ENCODE data around the gene SPATA12.

SPATA12 gene

GRCh38 chr3:57038466-57039164 is 21.8 kb upstream of the SPATA12 start:
- Mint-ChIP-seq H3K4me1 (peaks cover 6% of the 10 kb centered on the region), H3K27ac (no peak overlapping the region), H3K4me3 (no peak overlapping the region), H3K36me3 (no peaks in the 10 kb centered on the region), H3K9me3 (no peaks in the 10 kb centered on the region)
- DNase-seq (ENCODE audit: low spot score in 2 of 2) (no peak), ATAC-seq (peak; percentile 84)

GRCh38 chr3:57041674-57042073 is 18.8 kb upstream of the SPATA12 start:
- no peak overlapping the region for H3K27ac Mint-ChIP-seq
- H3K4me3 Mint-ChIP-seq = no peak overlapping the region
- peaks cover 6% of the 10 kb centered on the region for H3K4me1 Mint-ChIP-seq
- H3K9me3 Mint-ChIP-seq = no peaks in the 10 kb centered on the region
- no peaks in the 10 kb centered on the region for H3K36me3 Mint-ChIP-seq
- DNase-seq (ENCODE audit: low spot score in 2 of 2) (no peak), ATAC-seq (no peak)

DNA sequence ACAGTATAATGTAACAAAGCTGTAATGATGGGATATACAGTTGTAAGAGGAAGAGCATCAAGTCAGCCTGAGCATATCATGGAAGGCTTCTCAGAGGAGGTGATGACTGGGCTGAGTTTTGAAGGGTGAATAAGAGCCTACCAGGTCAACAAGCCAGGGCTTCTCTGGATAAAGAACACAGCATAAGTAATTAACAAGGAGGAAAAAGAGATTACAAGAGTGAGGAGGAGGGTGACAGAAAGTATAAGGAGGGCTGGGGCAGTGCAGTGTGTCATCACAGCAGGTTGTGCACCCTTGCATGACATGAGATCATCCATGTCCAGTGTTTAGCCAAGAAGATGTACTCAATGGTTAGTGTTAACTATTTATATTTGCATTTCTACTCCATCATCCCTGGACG is 16.9 kb upstream of the SPATA12 start:
- Mint-ChIP-seq H3K4me3 (no peak overlapping the region), H3K9me3 (no peaks in the 10 kb centered on the region), H3K4me1 (peaks cover 14% of the 10 kb centered on the region), H3K36me3 (no peaks in the 10 kb centered on the region), H3K27ac (no peak overlapping the region)
- no peak for ATAC-seq
- DNase-seq (ENCODE audit: low spot score in 2 of 2) = no peak

DNA sequence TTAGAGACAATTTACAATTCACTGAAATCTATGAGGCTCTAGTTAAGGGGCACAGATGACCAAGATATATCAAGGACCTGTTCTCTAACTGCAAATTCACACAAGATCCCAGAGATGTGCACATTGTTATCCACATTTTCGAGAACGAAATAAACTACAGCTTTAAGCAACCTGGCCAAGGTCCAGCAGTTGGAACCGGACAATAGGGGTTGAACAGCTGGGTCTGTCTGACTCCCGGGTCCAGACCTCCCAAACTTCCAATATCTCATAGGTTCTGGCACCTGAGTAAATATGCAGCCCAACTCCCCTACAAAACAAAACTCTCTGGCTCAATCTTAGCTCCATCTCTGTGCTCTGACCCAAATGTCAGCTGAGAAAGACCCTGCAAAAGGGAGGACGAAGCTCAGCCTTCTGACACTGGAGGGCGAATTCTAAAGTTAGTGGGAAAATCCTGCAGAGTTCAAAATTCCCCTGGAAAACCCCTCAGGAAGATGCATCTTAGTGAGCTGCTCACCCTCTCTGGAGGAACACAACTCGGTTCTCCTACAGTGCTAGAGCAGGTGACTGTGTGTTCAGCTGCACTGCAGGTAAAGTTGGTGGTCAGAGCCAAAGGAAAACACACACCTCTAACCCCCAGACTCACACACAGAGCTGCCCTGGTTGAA is 14.2 kb upstream of the SPATA12 start:
- Mint-ChIP-seq H3K27ac (no peak overlapping the region), H3K36me3 (no peaks in the 10 kb centered on the region), H3K4me1 (peaks cover 7% of the 10 kb centered on the region), H3K4me3 (no peak overlapping the region), H3K9me3 (no peaks in the 10 kb centered on the region)
- ATAC-seq = no peak
- DNase-seq (ENCODE audit: low spot score in 2 of 2) = no peak

DNA sequence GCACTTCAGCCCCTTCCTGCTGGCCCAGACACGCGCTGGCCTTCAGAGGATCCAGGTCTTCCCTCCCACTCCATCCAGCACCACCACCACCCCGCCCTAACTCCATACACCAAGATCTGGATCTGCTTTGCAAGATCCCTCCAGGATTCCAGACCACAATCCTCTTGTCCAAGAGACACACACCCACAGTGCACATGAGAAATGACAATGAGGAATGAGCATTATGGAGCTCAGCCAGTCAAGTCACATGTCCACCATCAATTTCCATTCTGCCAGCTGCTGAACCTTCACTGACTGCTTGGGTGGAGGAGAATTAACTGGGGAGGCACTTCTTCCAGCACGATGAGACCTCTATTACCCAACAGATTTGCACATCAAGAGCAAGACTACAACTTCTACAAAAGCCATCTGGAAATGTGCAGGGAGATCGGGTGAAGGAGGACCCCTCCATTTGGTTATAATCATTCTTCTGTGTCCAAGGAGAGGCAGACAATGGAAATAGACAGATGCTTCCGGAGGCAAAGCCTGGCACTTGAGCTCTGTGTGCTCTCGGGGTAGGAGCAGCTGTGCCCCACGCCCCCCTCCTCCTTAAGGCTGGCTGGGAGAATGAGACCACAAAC is 12.3 kb upstream of the SPATA12 start:
- ATAC-seq (no peak), DNase-seq (ENCODE audit: low spot score in 2 of 2) (no peak)
- no peaks in the 10 kb centered on the region for H3K9me3 Mint-ChIP-seq
- H3K27ac Mint-ChIP-seq = no peak overlapping the region
- H3K4me3 Mint-ChIP-seq = no peak overlapping the region
- no peaks in the 10 kb centered on the region for H3K36me3 Mint-ChIP-seq
- peaks cover 7% of the 10 kb centered on the region for H3K4me1 Mint-ChIP-seq

DNA sequence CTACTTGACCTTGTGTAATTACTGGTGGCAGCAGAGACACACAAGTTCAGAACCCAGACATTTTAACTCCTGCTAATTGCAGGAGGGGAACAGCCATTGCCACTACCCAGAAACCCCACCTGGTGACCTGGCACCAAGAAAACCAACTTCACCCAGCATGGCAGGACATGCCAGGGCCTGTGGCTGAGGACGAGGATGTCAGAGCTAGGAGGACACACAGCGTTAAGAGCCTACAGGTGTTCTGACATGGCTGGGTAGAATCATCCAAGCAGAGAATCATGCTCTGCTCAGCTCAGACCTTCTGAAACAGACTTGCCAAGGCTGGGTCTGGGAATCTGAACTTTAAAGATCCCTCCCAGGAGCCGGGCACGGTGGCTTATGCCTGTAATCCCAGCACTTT is 11.7 kb upstream of the SPATA12 start:
- DNase-seq (ENCODE audit: low spot score in 2 of 2) = no peak
- Mint-ChIP-seq H3K4me1 (peaks cover 7% of the 10 kb centered on the region), H3K9me3 (no peaks in the 10 kb centered on the region), H3K36me3 (no peaks in the 10 kb centered on the region), H3K4me3 (no peak overlapping the region), H3K27ac (no peak overlapping the region)
- no peak for ATAC-seq

- Mint-ChIP-seq H3K4me1 (peaks cover 4% of the 10 kb centered on the region), H3K27ac (no peak overlapping the region), H3K4me3 (no peak overlapping the region), H3K9me3 (no peaks in the 10 kb centered on the region), H3K36me3 (no peaks in the 10 kb centered on the region)
- ATAC-seq (no peak), DNase-seq (ENCODE audit: low spot score in 2 of 2) (no peak)
These were observed 7.8 kb upstream of the SPATA12 start for GRCh38 chr3:57052662-57053061.

DNA sequence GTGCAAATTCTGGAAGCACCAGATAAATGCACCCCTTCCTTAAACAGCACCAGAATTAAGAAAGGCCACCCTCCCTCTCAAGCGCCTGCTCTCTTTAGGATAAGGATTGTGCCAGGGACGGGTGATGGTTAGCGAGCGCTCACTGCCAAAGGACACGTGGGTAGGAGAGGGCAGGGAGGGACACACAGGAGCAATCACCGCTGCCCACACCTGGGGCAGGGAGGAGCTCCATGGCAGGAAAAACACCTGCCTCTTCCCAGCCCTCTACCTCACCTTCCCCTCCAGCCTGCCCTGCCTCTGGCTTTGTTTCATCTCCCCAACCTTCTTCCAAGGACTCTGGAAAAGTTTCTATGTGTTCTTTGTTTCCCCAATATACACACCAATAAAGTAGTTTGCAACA is 7.3 kb upstream of the SPATA12 start:
- Mint-ChIP-seq H3K4me1 (no peaks in the 10 kb centered on the region), H3K27ac (no peak overlapping the region), H3K4me3 (no peak overlapping the region), H3K36me3 (no peaks in the 10 kb centered on the region), H3K9me3 (no peaks in the 10 kb centered on the region)
- no peak for ATAC-seq
- no peak for DNase-seq (ENCODE audit: low spot score in 2 of 2)

- no peaks in the 10 kb centered on the region for H3K4me1 Mint-ChIP-seq
- H3K4me3 Mint-ChIP-seq = no peak overlapping the region
- ATAC-seq = no peak
- H3K9me3 Mint-ChIP-seq = no peaks in the 10 kb centered on the region
- H3K27ac Mint-ChIP-seq = no peak overlapping the region
- no peak for DNase-seq (ENCODE audit: low spot score in 2 of 2)
- no peaks in the 10 kb centered on the region for H3K36me3 Mint-ChIP-seq
These were observed 3.1 kb upstream of the SPATA12 start for GRCh38 chr3:57057351-57057750.

DNA sequence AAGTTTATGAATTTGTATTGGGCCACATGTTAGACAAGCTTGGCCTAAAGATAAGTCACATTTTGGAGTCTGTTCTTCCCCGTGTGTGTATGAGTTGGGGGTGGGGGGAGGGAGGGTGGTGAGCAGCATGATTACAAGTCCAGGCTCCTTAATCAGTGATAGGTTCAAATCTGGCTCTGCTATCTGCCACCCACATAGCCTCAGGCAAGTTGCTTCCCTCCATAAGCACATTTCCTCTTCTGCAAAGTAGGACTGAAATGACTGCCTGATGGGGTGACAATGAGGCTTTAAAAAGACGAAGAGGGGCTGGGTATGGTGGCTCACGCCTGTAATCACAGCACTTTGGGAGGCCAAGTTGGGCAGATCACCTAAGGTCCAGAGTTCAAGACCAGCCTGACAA is 1.1 kb upstream of the SPATA12 start:
- H3K27ac Mint-ChIP-seq = no peak overlapping the region
- no peaks in the 10 kb centered on the region for H3K9me3 Mint-ChIP-seq
- H3K4me1 Mint-ChIP-seq = peaks cover 5% of the 10 kb centered on the region
- H3K4me3 Mint-ChIP-seq = no peak overlapping the region
- ATAC-seq = no peak
- DNase-seq (ENCODE audit: low spot score in 2 of 2) = no peak
- H3K36me3 Mint-ChIP-seq = no peaks in the 10 kb centered on the region

- no peaks in the 10 kb centered on the region for H3K9me3 Mint-ChIP-seq
- H3K27ac Mint-ChIP-seq = no peak overlapping the region
- H3K4me1 Mint-ChIP-seq = peaks cover 5% of the 10 kb centered on the region
- ATAC-seq (no peak), DNase-seq (ENCODE audit: low spot score in 2 of 2) (no peak)
- no peaks in the 10 kb centered on the region for H3K36me3 Mint-ChIP-seq
- H3K4me3 Mint-ChIP-seq = no peak overlapping the region
These were observed 1.1 kb downstream of the SPATA12 start for GRCh38 chr3:57061556-57061955.

DNA sequence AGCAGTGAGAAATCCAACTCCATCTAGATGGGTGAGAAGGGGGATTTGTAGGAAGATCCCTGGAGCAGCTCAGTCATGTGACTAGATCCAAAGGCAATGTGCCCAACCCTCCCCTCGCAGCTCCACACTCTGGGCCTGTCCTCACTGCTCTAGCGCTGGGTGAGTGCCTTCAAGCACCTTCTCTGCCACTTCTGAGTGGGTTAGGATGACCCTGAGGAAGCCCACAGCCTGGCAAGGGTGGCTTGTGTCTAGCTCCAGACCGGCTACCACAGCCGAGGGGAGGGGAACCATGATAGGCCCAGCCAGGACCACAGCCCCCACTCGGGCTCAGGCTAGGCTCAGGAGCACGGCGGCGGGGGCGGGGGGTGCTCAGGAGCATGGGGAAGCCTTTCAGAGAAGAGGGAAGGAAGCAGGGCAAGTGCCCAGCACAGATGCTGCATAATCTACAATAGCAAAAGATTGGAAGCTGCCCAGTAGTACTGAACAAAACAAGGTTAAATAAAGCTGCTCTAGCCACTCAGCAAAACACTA is 1.7 kb downstream of the SPATA12 start:
- no peak for DNase-seq (ENCODE audit: low spot score in 2 of 2)
- Mint-ChIP-seq H3K27ac (no peak overlapping the region), H3K4me3 (no peak overlapping the region), H3K9me3 (no peaks in the 10 kb centered on the region), H3K36me3 (no peaks in the 10 kb centered on the region), H3K4me1 (peaks cover 5% of the 10 kb centered on the region)
- ATAC-seq = no peak

DNA sequence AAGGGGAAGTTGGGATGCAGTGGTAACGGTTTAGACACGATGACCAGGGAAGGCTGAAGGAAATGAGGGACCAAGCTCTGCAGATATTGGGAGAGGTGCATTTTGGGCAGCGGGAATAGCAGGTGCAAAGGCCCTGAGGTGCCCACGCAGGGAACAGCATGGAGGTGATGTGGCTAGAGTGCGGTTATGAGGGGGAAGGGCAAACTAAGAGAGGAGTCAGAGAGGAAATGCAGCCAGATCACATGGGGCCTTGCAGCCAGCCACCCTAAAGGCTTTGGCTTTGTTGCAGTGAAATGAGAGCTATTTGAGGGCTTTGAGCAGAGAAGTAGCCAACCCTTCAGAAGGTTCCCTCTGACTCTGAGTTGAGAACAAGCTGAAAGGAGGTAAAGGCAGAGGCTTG is 2.6 kb downstream of the SPATA12 start:
- Mint-ChIP-seq H3K4me3 (no peak overlapping the region), H3K27ac (no peak overlapping the region), H3K4me1 (peaks cover 5% of the 10 kb centered on the region), H3K36me3 (no peaks in the 10 kb centered on the region), H3K9me3 (no peaks in the 10 kb centered on the region)
- no peak for ATAC-seq
- no peak for DNase-seq (ENCODE audit: low spot score in 2 of 2)

DNA sequence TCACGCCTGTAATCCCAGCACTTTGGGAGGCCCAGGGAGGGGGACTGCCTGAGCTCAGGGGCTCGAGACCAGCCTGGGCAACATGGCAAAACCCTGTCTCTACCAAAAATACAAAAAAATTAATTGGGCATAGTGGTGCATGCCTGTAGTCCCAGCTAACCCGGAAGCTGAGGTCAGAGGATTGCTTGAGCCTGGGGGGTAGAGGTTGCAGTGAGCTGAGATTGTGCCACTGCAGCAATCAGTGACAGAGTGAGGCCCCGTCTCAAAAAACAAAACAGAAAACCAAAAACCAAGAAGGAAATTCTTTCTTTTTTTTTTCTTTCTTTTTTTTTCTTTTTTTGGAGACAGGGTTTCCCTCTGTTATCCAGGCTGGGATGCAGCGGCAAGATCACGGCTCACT is 3.5 kb downstream of the SPATA12 start:
- no peak for ATAC-seq
- H3K4me1 Mint-ChIP-seq = peaks cover 14% of the 10 kb centered on the region
- no peaks in the 10 kb centered on the region for H3K9me3 Mint-ChIP-seq
- H3K27ac Mint-ChIP-seq = no peak overlapping the region
- no peak overlapping the region for H3K4me3 Mint-ChIP-seq
- no peak for DNase-seq (ENCODE audit: low spot score in 2 of 2)
- H3K36me3 Mint-ChIP-seq = no peaks in the 10 kb centered on the region

DNA sequence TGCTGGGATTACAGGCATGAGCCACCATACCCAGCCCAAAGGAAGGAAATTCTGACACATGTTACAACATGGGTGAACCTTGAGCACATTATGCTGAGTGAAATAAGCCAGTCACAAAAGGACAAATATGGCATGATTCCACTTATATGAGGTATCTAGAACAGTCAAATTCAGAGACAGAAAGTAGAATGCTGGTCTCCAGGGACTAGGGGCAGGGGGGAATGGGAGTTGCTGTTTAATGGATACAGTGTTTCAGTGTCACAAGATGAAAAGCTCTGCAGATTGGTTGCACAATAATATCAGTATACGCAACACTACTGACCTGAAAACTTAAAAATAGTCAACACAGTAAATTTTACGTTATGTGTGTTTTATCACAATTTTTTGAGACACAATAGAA is 4.1 kb downstream of the SPATA12 start:
- no peak overlapping the region for H3K4me3 Mint-ChIP-seq
- DNase-seq (ENCODE audit: low spot score in 2 of 2) (no peak), ATAC-seq (no peak)
- no peaks in the 10 kb centered on the region for H3K36me3 Mint-ChIP-seq
- no peak overlapping the region for H3K27ac Mint-ChIP-seq
- no peaks in the 10 kb centered on the region for H3K9me3 Mint-ChIP-seq
- peaks cover 16% of the 10 kb centered on the region for H3K4me1 Mint-ChIP-seq

DNA sequence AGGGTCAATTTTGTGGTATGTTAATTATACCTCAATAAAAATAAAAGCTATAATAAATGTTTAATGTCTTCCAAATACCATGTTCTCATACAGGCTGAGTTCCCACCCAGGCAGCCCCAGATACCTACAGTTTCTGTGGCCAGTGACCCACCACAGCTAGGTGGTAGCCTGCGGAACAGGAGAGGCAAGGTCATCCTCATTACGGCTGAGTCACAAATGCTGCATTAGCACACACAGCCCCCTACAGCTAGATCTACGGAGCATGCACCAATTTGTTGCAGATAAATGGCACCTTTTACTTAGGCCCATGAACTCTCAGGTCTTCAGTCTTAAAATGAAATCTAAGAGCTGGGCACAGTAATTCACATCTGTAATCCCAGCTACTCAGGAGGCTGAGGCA is 5.1 kb downstream of the SPATA12 start:
- no peak overlapping the region for H3K27ac Mint-ChIP-seq

More for the DNA sequence above, 5.1 kb downstream of the SPATA12 start:
- DNase-seq (ENCODE audit: low spot score in 2 of 2) (no peak), ATAC-seq (no peak)
- no peaks in the 10 kb centered on the region for H3K36me3 Mint-ChIP-seq
- no peaks in the 10 kb centered on the region for H3K9me3 Mint-ChIP-seq
- no peak overlapping the region for H3K4me3 Mint-ChIP-seq
- peaks cover 16% of the 10 kb centered on the region for H3K4me1 Mint-ChIP-seq

Data from stimulated activated effector memory CD8-positive, alpha-beta T cell treated with anti-CD3 and anti-CD28 coated beads, Interleukin-12 subunit alpha, Interleukin-12 subunit beta, amount 100 ng/mL, for 72 hours (primary cell).